NB4 (cell line): Measurements from ENCODE around the gene ABHD17C.

Source experiments
- MAX ChIP-seq: IDR thresholded peaks from 2 replicates; pipeline ENCODE4 v1.6.1; 2011; ENCODE audit warnings: low read depth, low read length
- POLR2A ChIP-seq: IDR thresholded peaks from 2 replicates; pipeline ENCODE4 v1.6.1; 2011; ENCODE audit warnings: mild to moderate bottlenecking; ENCODE audit not compliant: insufficient read length; ENCODE audit errors: extremely low read depth
- TF ChIP-seq, protein P1 (sequence below): IDR thresholded peaks from one replicate; pipeline ENCODE4 v1.5.1; 2012; ENCODE audit warnings: low read depth, low read length

DNA sequence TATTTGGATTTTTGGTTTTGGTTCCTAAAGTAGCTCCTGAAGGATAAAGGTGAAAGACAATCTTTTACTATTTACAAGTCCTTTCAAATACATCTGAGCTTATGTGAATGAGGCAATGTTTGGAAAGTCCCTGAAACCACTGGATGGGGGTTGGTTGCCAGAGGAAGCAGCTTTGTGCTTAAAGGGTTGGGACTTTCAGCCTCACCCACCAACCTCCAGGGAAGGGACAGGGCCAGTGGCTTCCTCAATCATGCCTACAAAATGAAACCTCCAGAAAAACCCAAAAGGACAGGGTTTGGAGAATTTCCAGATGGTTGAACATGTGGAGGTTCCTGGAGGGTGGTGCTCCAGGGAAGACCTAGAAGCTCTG is 20.9 kb upstream of the ABHD17C start:
- TF ChIP-seq, protein P1, sequence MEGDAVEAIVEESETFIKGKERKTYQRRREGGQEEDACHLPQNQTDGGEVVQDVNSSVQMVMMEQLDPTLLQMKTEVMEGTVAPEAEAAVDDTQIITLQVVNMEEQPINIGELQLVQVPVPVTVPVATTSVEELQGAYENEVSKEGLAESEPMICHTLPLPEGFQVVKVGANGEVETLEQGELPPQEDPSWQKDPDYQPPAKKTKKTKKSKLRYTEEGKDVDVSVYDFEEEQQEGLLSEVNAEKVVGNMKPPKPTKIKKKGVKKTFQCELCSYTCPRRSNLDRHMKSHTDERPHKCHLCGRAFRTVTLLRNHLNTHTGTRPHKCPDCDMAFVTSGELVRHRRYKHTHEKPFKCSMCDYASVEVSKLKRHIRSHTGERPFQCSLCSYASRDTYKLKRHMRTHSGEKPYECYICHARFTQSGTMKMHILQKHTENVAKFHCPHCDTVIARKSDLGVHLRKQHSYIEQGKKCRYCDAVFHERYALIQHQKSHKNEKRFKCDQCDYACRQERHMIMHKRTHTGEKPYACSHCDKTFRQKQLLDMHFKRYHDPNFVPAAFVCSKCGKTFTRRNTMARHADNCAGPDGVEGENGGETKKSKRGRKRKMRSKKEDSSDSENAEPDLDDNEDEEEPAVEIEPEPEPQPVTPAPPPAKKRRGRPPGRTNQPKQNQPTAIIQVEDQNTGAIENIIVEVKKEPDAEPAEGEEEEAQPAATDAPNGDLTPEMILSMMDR, result no peak
- TF ChIP-seq POLR2A, result no peak
- no peak for TF ChIP-seq MAX
